ENCODE measurements around the gene DHFR.

Gene DHFR

GRCh38 chr5:80579050-80579449, 75.7 kb downstream of the DHFR start:
- H3K27ac ChIP-seq, result no peak overlapping the region
- TF ChIP-seq ZFX (IDR thresholded peaks at IDR 0.05) (no peak), CTCF (conservative IDR thresholded peaks at IDR 0.05) (no peak)

- H3K27ac ChIP-seq, result no peak overlapping the region
- TF ChIP-seq ZFX (IDR thresholded peaks at IDR 0.05), result no peak
Measured at GRCh38 chr5:80577707-80578106, 77.1 kb downstream of the DHFR start.

- no peak overlapping the region for H3K27ac ChIP-seq
- TF ChIP-seq ZFX (IDR thresholded peaks at IDR 0.05) (no peak), CTCF (conservative IDR thresholded peaks at IDR 0.05) (no peak)
Measured at GRCh38 chr5:80576383-80576782, 78.4 kb downstream of the DHFR start.
